Thymus (tissue), 11 donors: Measurements from ENCODE around the gene PTPRT. TPM values are rescaled to one million over a fixed set of nuclear protein-coding genes. Genes with fewer than 3 reads are reported as not detected.

Source experiments
- DNase-seq, 9 donors: peaks; one replicate each; pipeline ENCODE4 v3.0.0-alpha.2; 2013; ENCODE audit warnings: low spot score in 9 of 9, low read depth in 6 of 9, missing footprints in 1 of 9
- H3K27ac ChIP-seq, 2 donors: one replicate each; pipeline ENCODE4 v1.5.1; 2013; ENCODE audit warnings: control low read depth in 1 of 2, low read depth in 1 of 2, low read length in 1 of 2, mild to moderate bottlenecking in 1 of 2, moderate library complexity in 1 of 2
- H3K27me3 ChIP-seq, 2 donors: one replicate each; pipeline ENCODE4 v1.5.1; 2013; ENCODE audit warnings: low read length in 1 of 2; ENCODE audit not compliant: control insufficient read depth in 2 of 2, insufficient read depth in 1 of 2
- H3K36me3 ChIP-seq, 2 donors: one replicate each; pipeline ENCODE4 v1.5.1; 2013; ENCODE audit warnings: low read length in 1 of 2, mild to moderate bottlenecking in 1 of 2, moderate library complexity in 1 of 2; ENCODE audit not compliant: control insufficient read depth in 2 of 2, insufficient read depth in 2 of 2
- H3K4me1 ChIP-seq, 2 donors: one replicate each; pipeline ENCODE4 v1.5.1; 2013; ENCODE audit warnings: low read length in 2 of 2; ENCODE audit not compliant: control insufficient read depth in 2 of 2, insufficient read depth in 2 of 2
- H3K4me3 ChIP-seq, 2 donors: one replicate each; pipeline ENCODE4 v1.5.1; 2013; ENCODE audit warnings: low read length in 2 of 2, control low read depth in 1 of 2, mild to moderate bottlenecking in 1 of 2
- H3K9me3 ChIP-seq, 2 donors: one replicate each; pipeline ENCODE4 v1.5.1; 2013; ENCODE audit warnings: low read length in 1 of 2, mild to moderate bottlenecking in 1 of 2; ENCODE audit not compliant: control insufficient read depth in 2 of 2, insufficient read depth in 1 of 2
- WGBS: extraction: QIAGEN DNeasy Blood & Tissue Kit; methylation state at CpG from one replicate; pipeline ENCODE4 v1.1.7; 2013; 5-methylcytosine and 5-hydroxymethylcytosine counted together
- polyA plus RNA-seq: library from polyadenylated mRNA; stranded (reverse); fragments of 200-250 nt; gene quantifications from one replicate; pipeline ENCODE4 v1.2.3, GENCODE V29; 2013
- total RNA-seq: library from RNA; stranded (reverse); fragments of 120-200 nt; gene quantifications from one replicate; pipeline ENCODE4 v1.2.4, GENCODE V29; 2013
- donor health status: healthy.

PTPRT gene
- total and polyA plus RNA-seq, 2 donors, result 2.4 to 4.5 TPM

- Histone ChIP-seq H3K9me3 (no peaks in the 10 kb centered on the region), H3K36me3 (no peaks in the 10 kb centered on the region), H3K4me1 (no peaks in the 10 kb centered on the region), H3K27ac (no peak overlapping the region), H3K27me3 (no peaks in the 10 kb centered on the region), H3K4me3 (no peak overlapping the region)
- no peak for DNase-seq
- 76% methylated on average over 1 of the region's 1 CpG for WGBS
These were observed 1114.8 kb downstream of the PTPRT start for GRCh38 chr20:42074944-42075343.

GRCh38 chr20:42067596-42067995 lies 1122.1 kb downstream of the PTPRT start:
- no peaks in the 10 kb centered on the region for H3K9me3 ChIP-seq
- H3K4me1 ChIP-seq, result no peaks in the 10 kb centered on the region
- WGBS, result 65% methylated on average over 3 of the region's 3 CpGs
- no peaks in the 10 kb centered on the region for H3K27me3 ChIP-seq
- no peaks in the 10 kb centered on the region for H3K36me3 ChIP-seq
- H3K27ac ChIP-seq, result no peak overlapping the region
- H3K4me3 ChIP-seq, result no peak overlapping the region
- DNase-seq, result no peak

- Histone ChIP-seq H3K36me3 (no peaks in the 10 kb centered on the region), H3K9me3 (no peaks in the 10 kb centered on the region), H3K4me1 (no peaks in the 10 kb centered on the region), H3K4me3 (no peak overlapping the region), H3K27ac (no peak overlapping the region), H3K27me3 (no peaks in the 10 kb centered on the region)
- WGBS, result 96% methylated on average over 5 of the region's 5 CpGs
- no peak for DNase-seq
These were observed 1122.5 kb downstream of the PTPRT start for GRCh38 chr20:42067174-42067573.

- WGBS, result 84% methylated on average over 4 of the region's 4 CpGs
- H3K9me3 ChIP-seq, result no peaks in the 10 kb centered on the region
- no peaks in the 10 kb centered on the region for H3K4me1 ChIP-seq
- no peaks in the 10 kb centered on the region for H3K36me3 ChIP-seq
- H3K27me3 ChIP-seq, result no peaks in the 10 kb centered on the region
- H3K4me3 ChIP-seq, result no peak overlapping the region
- DNase-seq, result no peak
- no peak overlapping the region for H3K27ac ChIP-seq
These were observed 1126.6 kb downstream of the PTPRT start for GRCh38 chr20:42063141-42063540.

- Histone ChIP-seq H3K4me1 (no peaks in the 10 kb centered on the region), H3K36me3 (no peaks in the 10 kb centered on the region), H3K27me3 (no peaks in the 10 kb centered on the region), H3K4me3 (no peak overlapping the region), H3K27ac (no peak overlapping the region), H3K9me3 (no peaks in the 10 kb centered on the region)
- DNase-seq, result no peak
- WGBS, result 78% methylated on average over 3 of the region's 3 CpGs
These were observed 1136.4 kb downstream of the PTPRT start for GRCh38 chr20:42053350-42053749.

- Histone ChIP-seq H3K27me3 (no peaks in the 10 kb centered on the region), H3K4me3 (no peak overlapping the region), H3K4me1 (no peaks in the 10 kb centered on the region), H3K27ac (no peak overlapping the region), H3K36me3 (no peaks in the 10 kb centered on the region), H3K9me3 (no peaks in the 10 kb centered on the region)
- no peak for DNase-seq
- 89% methylated on average over 5 of the region's 5 CpGs for WGBS
These were observed 1137.8 kb downstream of the PTPRT start for GRCh38 chr20:42051921-42052320.

GRCh38 chr20:42046371-42047085 lies 1143.2 kb downstream of the PTPRT start:
- 62% methylated on average over 7 of the region's 7 CpGs for WGBS
- Histone ChIP-seq H3K36me3 (no peaks in the 10 kb centered on the region), H3K4me1 (no peaks in the 10 kb centered on the region), H3K27ac (no peak overlapping the region), H3K9me3 (no peaks in the 10 kb centered on the region), H3K27me3 (no peaks in the 10 kb centered on the region), H3K4me3 (no peak overlapping the region)
- no peak for DNase-seq

- Histone ChIP-seq H3K27ac (no peak overlapping the region), H3K4me1 (no peaks in the 10 kb centered on the region), H3K9me3 (no peaks in the 10 kb centered on the region), H3K36me3 (no peaks in the 10 kb centered on the region), H3K4me3 (no peak overlapping the region), H3K27me3 (no peaks in the 10 kb centered on the region)
- no peak for DNase-seq
- WGBS, result 87% methylated on average over 2 of the region's 2 CpGs
These were observed 1145.8 kb downstream of the PTPRT start for GRCh38 chr20:42043921-42044320.

GRCh38 chr20:42041000-42041565 lies 1148.6 kb downstream of the PTPRT start:
- Histone ChIP-seq H3K9me3 (no peaks in the 10 kb centered on the region), H3K27me3 (no peaks in the 10 kb centered on the region), H3K4me3 (no peak overlapping the region), H3K36me3 (no peaks in the 10 kb centered on the region), H3K27ac (no peak overlapping the region), H3K4me1 (no peaks in the 10 kb centered on the region)
- DNase-seq, result no peak
- WGBS, result 41% methylated on average over 6 of the region's 6 CpGs
